ENCODE measurements around the gene GLG1. TPM values are rescaled to one million over a fixed set of nuclear protein-coding genes. Genes with fewer than 3 reads are reported as not detected.
A peak's percentile ranks its signal among the peaks of the same experiment; 100 is the strongest.
"Not testable (repeated sequence)": the region's sequence is repeated elsewhere in the genome, so short reads cannot be mapped to it uniquely, and the experiment has no call there.

The GLG1 gene
- total RNA-seq (2022) (130 and 139 TPM in 2 replicates), Bru-seq, nascent RNA (percentile 84 among the genes with signal in this experiment), BruChase-seq, experiment 1, labeled RNA remaining after a 6-hour chase (percentile 87 among the genes with signal in this experiment), BruChase-seq, experiment 2, labeled RNA remaining after a 2-hour chase (percentile 79 among the genes with signal in this experiment)
- long read RNA-seq, full-length matches to known transcripts: 23 of 54 reads
- long read RNA-seq, partial matches to known transcripts: 5 of 54 reads
- long read RNA-seq, other reads (novel, unspliced or antisense): 26 of 54 reads

DNA sequence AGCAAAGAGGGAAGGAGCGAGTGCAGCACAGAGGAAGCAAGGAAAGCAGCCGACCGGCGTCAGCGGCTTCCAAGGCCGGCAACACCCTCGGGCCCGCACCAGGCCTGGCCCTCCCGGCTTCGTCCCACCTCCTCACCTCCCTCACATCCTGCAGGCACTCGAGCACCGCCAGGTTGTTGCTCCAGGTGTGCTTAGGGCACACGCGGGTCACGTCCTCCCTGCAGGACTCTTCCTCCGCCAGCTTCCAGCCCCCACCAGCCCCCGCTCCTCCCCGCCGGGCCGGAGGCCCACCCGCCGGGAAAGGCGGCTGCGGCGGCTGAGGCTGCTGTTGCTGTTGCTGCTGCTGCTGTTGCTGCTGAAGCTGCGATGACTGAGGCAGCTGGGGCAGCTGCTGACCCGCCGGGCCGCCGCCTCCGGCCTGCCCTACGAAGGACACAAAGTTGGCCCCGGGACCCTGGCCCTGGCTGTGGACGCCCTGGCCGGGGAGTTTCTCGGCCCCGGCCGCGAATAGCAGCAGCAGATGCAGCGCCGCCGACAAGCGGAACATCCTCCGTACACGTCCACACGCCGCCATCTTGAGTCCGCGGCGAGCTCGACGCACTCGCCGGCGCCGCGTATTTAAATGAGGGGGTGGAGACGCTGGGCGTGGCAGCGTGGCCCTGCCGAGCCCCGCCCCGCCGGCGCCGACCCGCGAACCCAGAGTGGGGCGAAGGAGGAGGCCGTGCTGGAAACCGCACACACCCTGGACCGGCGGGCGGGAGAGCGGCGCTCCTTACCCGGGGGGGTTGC, at the start of gene GLG1:
Gene GLG1, minus strand, starts transcription at position 594 of the 789 bp plus-strand sequence. Its CDS starts 20 bp downstream, at position 574.
- peak; percentile 95 for DNase-seq
- peaks cover 27% of the 10 kb centered on the region for H3K36me3 Mint-ChIP-seq (ENCODE audit: insufficient read depth, unreplicated experiment)
- no peaks in the 10 kb centered on the region for H3K27me3 Mint-ChIP-seq (ENCODE audit: unreplicated experiment)
- peaks cover 35% of the 10 kb centered on the region for H3K4me1 Mint-ChIP-seq (ENCODE audit: low read depth, unreplicated experiment)
- H3K27ac Mint-ChIP-seq (ENCODE audit: unreplicated experiment): peak within 1 kb of the TSS; percentile 92
- no TSS peak for BruUV-seq (replicated peaks)
- H3K4me3 Mint-ChIP-seq (ENCODE audit: low read depth, unreplicated experiment): peak within 1 kb of the TSS; percentile 94
- intact Hi-C loops (cut with micrococcal nuclease; ENCODE audit: unreplicated experiment): loop anchor here (5.0 kb wide), 1 partner anchor 124 kb away; no protein-coding TSS in a partner anchor
- TF ChIP-seq, protein P1, sequence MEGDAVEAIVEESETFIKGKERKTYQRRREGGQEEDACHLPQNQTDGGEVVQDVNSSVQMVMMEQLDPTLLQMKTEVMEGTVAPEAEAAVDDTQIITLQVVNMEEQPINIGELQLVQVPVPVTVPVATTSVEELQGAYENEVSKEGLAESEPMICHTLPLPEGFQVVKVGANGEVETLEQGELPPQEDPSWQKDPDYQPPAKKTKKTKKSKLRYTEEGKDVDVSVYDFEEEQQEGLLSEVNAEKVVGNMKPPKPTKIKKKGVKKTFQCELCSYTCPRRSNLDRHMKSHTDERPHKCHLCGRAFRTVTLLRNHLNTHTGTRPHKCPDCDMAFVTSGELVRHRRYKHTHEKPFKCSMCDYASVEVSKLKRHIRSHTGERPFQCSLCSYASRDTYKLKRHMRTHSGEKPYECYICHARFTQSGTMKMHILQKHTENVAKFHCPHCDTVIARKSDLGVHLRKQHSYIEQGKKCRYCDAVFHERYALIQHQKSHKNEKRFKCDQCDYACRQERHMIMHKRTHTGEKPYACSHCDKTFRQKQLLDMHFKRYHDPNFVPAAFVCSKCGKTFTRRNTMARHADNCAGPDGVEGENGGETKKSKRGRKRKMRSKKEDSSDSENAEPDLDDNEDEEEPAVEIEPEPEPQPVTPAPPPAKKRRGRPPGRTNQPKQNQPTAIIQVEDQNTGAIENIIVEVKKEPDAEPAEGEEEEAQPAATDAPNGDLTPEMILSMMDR (IDR thresholded peaks at IDR 0.05; ENCODE audit: unreplicated experiment): no peak
- CTCF ChIA-PET: interaction anchor here (0.5 to 1.9 kb wide), 6 partner anchors 37 to 301 kb away, joined by 3 to 11 read pairs (median 4); no protein-coding TSS in a partner anchor
- H3K9me3 Mint-ChIP-seq (ENCODE audit: low read depth, unreplicated experiment): no peaks in the 10 kb centered on the region

DNA sequence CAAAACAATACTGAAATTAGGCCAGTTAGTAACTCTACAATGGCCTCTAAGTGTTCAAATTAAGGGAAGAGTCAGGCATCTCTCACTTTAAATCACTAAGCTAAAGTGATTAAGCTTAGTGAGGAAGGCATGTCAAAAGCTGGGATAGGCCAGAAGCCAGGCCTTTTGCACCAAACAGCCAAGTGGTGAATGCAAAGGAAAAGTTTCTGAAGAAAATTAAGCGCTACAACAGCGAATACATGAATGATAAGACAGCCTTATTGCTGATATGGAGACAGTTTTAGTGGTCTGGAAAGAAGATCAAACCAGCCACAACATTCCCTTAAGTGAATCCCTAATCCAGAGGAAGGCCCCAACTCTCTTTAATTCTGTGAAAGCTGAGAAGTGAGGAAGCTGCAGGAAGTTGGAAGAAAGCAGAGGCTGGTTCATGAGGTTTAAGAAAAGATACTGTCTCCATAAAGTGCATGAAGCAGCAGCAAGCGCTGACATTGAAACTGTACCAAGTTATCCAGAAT, 47.7 kb upstream of the GLG1 start:
- intact Hi-C loops (cut with micrococcal nuclease; ENCODE audit: unreplicated experiment): no loop called here
- H3K4me1 Mint-ChIP-seq (ENCODE audit: low read depth, unreplicated experiment): peaks cover 48% of the 10 kb centered on the region

DNA sequence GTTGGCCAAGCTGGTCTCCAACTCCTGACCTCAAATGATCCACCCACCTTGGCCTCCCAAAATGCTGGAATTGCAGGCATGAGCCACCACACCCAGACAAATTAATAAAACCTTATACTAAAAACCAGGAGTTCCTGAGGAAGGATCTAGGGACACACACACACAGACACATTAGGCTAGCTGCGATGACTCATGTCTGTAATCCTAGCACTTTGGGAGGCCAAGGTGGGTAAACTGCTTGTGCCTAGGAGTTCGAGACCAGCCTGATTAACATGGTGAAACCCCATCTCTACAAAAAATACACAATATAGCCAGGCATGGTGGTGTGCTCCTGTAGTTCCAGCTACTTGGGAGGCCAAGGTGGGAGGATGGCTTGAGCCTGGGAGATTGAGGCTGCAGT, 46.0 kb upstream of the GLG1 start:
- H3K27ac Mint-ChIP-seq (ENCODE audit: unreplicated experiment); H3K27me3 Mint-ChIP-seq (ENCODE audit: unreplicated experiment); CTCF ChIA-PET; H3K4me3 Mint-ChIP-seq (ENCODE audit: low read depth, unreplicated experiment); H3K9me3 Mint-ChIP-seq (ENCODE audit: low read depth, unreplicated experiment); BruUV-seq (replicated peaks); intact Hi-C loops (cut with micrococcal nuclease; ENCODE audit: unreplicated experiment); DNase-seq: not testable (repeated sequence)
- peaks cover 31% of the 10 kb centered on the region for H3K4me1 Mint-ChIP-seq (ENCODE audit: low read depth, unreplicated experiment)
- peaks cover 87% of the 10 kb centered on the region for H3K36me3 Mint-ChIP-seq (ENCODE audit: insufficient read depth, unreplicated experiment)

More for the DNA sequence above, 47.7 kb upstream of the GLG1 start:
- H3K27ac Mint-ChIP-seq (ENCODE audit: unreplicated experiment): no peak overlapping the region
- H3K27me3 Mint-ChIP-seq (ENCODE audit: unreplicated experiment): no peaks in the 10 kb centered on the region
- TF ChIP-seq, protein P1 (IDR thresholded peaks at IDR 0.05; ENCODE audit: unreplicated experiment): no peak
- CTCF ChIA-PET: interaction anchor here (0.6 to 0.7 kb wide), 2 partner anchors 12 to 46 kb away, joined by 4 to 5 read pairs; partner anchors contain the start of gene RFWD3
- H3K4me3 Mint-ChIP-seq (ENCODE audit: low read depth, unreplicated experiment): no peak overlapping the region
- H3K36me3 Mint-ChIP-seq (ENCODE audit: insufficient read depth, unreplicated experiment): peaks cover 87% of the 10 kb centered on the region
- H3K9me3 Mint-ChIP-seq (ENCODE audit: low read depth, unreplicated experiment): no peaks in the 10 kb centered on the region
- BruUV-seq (replicated peaks): no TSS peak
- DNase-seq: no peak

DNA sequence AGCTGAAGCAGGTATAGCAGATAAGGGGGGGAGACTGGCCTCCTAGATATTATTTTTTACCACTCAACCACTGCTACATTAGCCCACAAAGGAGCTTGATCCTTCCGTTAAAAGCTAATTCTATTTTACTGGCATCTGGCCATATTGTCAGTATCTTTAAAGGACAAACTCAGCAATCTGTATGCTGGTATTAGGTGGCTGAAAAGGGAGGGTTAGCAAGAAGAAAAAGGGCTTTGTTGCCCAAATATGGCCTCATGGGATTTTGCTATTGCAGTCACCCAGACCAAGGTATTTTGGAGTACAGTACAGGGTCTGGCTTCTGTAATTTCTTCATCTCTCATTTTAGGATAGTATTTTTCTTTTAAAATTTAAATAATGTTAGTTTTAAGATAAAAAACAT, 45.3 kb upstream of the GLG1 start:
- Mint-ChIP-seq H3K27me3 (ENCODE audit: unreplicated experiment) (no peaks in the 10 kb centered on the region), H3K4me1 (ENCODE audit: low read depth, unreplicated experiment) (peaks cover 28% of the 10 kb centered on the region), H3K9me3 (ENCODE audit: low read depth, unreplicated experiment) (no peaks in the 10 kb centered on the region), H3K27ac (ENCODE audit: unreplicated experiment) (peak overlapping the region; percentile 6), H3K4me3 (ENCODE audit: low read depth, unreplicated experiment) (no peak overlapping the region), H3K36me3 (ENCODE audit: insufficient read depth, unreplicated experiment) (peaks cover 86% of the 10 kb centered on the region)
- CTCF ChIA-PET: interaction anchor here (0.6 to 1.5 kb wide), 4 partner anchors 15 to 214 kb away, joined by 3 to 6 read pairs (median 4); partner anchors contain the start of gene RFWD3
- BruUV-seq (replicated peaks): no TSS peak
- intact Hi-C loops (cut with micrococcal nuclease; ENCODE audit: unreplicated experiment): no loop called here
- TF ChIP-seq, protein P1 (IDR thresholded peaks at IDR 0.05; ENCODE audit: unreplicated experiment): no peak
- DNase-seq: no peak

All from Calu3 (cell line).